Fibroblast of lung (primary cell): ENCODE results near the gene IFITM5. TPM values are rescaled to one million over a fixed set of nuclear protein-coding genes. Genes with fewer than 3 reads are reported as not detected.

Experiments used
- DNase-seq, 2 donors: peaks; one replicate each; pipeline versions ENCODE4 v3.0.0 to v3.0.0-alpha.2; 2010; ENCODE audit warnings: low read depth in 2 of 2
- H2AFZ ChIP-seq: 2 replicates; pipeline ENCODE4 v1.5.1; 2012; ENCODE audit warnings: low read length, control low read depth, inconsistent platforms
- H3K27ac ChIP-seq: 2 replicates; pipeline ENCODE4 v1.5.1; 2011; ENCODE audit warnings: low read length, control low read depth; ENCODE audit not compliant: insufficient read depth
- H3K27me3 ChIP-seq: 2 replicates; pipeline ENCODE4 v1.5.1; 2011; ENCODE audit warnings: mild to moderate bottlenecking, low read length; ENCODE audit not compliant: control insufficient read depth, insufficient read depth
- H3K36me3 ChIP-seq: 2 replicates; pipeline ENCODE4 v1.5.1; 2011; ENCODE audit warnings: low read length; ENCODE audit not compliant: control insufficient read depth, insufficient read depth
- H3K4me1 ChIP-seq: 2 replicates; pipeline ENCODE4 v1.5.1; 2011; ENCODE audit warnings: low read length; ENCODE audit not compliant: control insufficient read depth, insufficient read depth; ENCODE audit errors: extremely low read depth
- H3K4me2 ChIP-seq: 2 replicates; pipeline ENCODE4 v1.5.1; 2011; ENCODE audit warnings: low read length, control low read depth; ENCODE audit not compliant: insufficient read depth; ENCODE audit errors: extremely low read depth
- H3K4me3 ChIP-seq, 4 experiments: fragments of 200-600 bp in 1 of 4; sonication (generic) in 1 of 4; replicated peaks in 1 of 4; 2 replicates each; pipeline ENCODE4 v1.5.1; 2011 to 2016; ENCODE audit warnings: low read length in 4 of 4, low read depth in 3 of 4, mild to moderate bottlenecking in 3 of 4, control low read depth in 2 of 4, inconsistent platforms in 1 of 4, mixed read lengths in 1 of 4; ENCODE audit not compliant: insufficient read depth in 1 of 4; ENCODE audit errors: control extremely low read depth in 1 of 4
- H3K79me2 ChIP-seq: 2 replicates; pipeline ENCODE4 v1.5.1; 2012; ENCODE audit warnings: mild to moderate bottlenecking, low read length, inconsistent platforms; ENCODE audit not compliant: control insufficient read depth, insufficient read depth
- H3K9ac ChIP-seq: 2 replicates; pipeline ENCODE4 v1.5.1; 2011; ENCODE audit warnings: mild to moderate bottlenecking, low read length, control low read depth; ENCODE audit not compliant: insufficient read depth
- H3K9me3 ChIP-seq: 2 replicates; pipeline ENCODE4 v1.5.1; 2012; ENCODE audit warnings: low read depth, low read length; ENCODE audit not compliant: control insufficient read depth, insufficient read depth
- H4K20me1 ChIP-seq: 2 replicates; pipeline ENCODE4 v1.5.1; 2011; ENCODE audit warnings: low read length; ENCODE audit not compliant: control insufficient read depth, insufficient read depth; ENCODE audit errors: extremely low read depth
- EZH2 ChIP-seq: IDR thresholded peaks from 2 replicates; pipeline ENCODE4 v1.5.1; 2012; ENCODE audit warnings: low read length, control low read depth, mild to moderate bottlenecking; ENCODE audit errors: missing control alignments
- polyA plus RNA-seq, 2 donors: library from polyadenylated mRNA; depleted of rRNA in 1 of 2; stranded (reverse) in 1 of 2; unstranded in 1 of 2; fragments of >200 nt; gene quantifications; 2 replicates each; pipeline ENCODE4 v1.2.1, GENCODE V29; 2011 to 2012; ENCODE audit warnings: missing spikeins in 1 of 2
- total RNA-seq: library from RNA; depleted of rRNA; stranded (reverse); fragments of >200 nt; gene quantifications from 2 replicates; pipeline ENCODE4 v1.2.1, GENCODE V29; 2014
- TF ChIP-seq, protein P1 (sequence below), 2 donors: IDR thresholded peaks in 1 of 2; conservative IDR thresholded peaks in 1 of 2; 1 replicate in 1 of 2; 2 replicates in 1 of 2; pipeline ENCODE4 v1.5.1; 2011 to 2012; ENCODE audit warnings: low read length in 2 of 2, control low read depth in 1 of 2, inconsistent platforms in 1 of 2, low read depth in 1 of 2, mild to moderate bottlenecking in 1 of 2

IFITM5 gene
- total and polyA plus RNA-seq, 2 donors (not counting 1 experiment from before 2014, with no cell fraction given): 0.50 TPM; not detected in 1

DNA sequence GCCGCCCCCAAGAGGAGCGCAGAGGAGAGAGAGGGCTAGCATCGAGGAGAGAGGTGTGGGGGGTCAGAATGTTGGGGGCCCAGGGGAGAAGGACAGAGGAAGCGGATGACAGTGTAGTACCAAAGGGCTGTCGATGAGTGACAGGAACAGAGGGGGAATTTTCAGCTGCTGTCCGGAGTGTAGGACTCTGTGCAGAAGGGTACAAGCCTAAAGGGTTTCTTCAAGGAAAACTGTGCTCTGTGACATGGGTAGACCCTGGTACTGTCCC, 26.5 kb downstream of the IFITM5 start:
- no peak overlapping the region for H3K4me2 ChIP-seq
- H3K9ac ChIP-seq: no peak overlapping the region
- no peak overlapping the region for H3K4me3 ChIP-seq
- H3K4me1 ChIP-seq: no peaks in the 10 kb centered on the region
- no peaks in the 10 kb centered on the region for H3K79me2 ChIP-seq
- no peak for DNase-seq
- no peak overlapping the region for H2AFZ ChIP-seq
- H3K36me3 ChIP-seq: no peaks in the 10 kb centered on the region
- H3K9me3 ChIP-seq: no peaks in the 10 kb centered on the region
- no peak for TF ChIP-seq EZH2
- H4K20me1 ChIP-seq: no peaks in the 10 kb centered on the region
- no peak overlapping the region for H3K27ac ChIP-seq
- H3K27me3 ChIP-seq: peaks cover 23% of the 10 kb centered on the region

DNA sequence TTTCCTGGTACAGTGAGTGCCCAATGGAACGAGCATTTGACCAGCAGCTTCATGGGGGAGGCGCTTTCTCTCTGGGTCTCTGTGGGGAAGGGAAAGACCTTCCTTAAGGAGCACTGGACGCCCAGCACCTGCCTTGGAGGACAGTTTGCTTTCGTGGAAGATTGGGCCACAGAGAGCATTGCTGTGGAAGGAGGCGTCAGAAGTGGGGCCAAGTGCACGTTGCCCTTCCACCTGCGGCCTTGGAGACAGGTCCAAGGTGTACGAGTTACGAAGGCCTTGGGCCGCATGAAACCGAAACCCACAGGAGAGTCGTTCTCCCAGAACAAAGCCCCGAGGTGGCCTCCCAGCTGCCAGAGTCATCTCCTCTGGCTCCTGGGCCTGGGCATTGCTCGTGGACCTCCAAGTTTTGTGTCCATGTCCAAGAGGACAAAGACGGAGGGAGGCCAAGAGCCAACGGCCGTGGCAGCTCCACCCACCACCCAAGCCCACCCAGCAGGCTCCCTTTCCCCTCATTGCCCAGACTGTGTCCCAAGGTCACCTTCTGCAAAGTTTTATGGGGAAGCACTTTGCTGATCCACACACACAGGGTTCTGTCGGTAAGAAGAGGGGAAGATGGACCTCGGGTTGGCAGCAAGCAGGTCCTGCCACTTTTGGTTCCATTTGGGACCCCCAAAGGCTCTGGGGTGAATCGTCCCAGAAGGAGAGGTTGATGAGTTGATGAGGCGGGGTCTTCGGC, 27.0 kb downstream of the IFITM5 start:
- TF ChIP-seq, protein P1, sequence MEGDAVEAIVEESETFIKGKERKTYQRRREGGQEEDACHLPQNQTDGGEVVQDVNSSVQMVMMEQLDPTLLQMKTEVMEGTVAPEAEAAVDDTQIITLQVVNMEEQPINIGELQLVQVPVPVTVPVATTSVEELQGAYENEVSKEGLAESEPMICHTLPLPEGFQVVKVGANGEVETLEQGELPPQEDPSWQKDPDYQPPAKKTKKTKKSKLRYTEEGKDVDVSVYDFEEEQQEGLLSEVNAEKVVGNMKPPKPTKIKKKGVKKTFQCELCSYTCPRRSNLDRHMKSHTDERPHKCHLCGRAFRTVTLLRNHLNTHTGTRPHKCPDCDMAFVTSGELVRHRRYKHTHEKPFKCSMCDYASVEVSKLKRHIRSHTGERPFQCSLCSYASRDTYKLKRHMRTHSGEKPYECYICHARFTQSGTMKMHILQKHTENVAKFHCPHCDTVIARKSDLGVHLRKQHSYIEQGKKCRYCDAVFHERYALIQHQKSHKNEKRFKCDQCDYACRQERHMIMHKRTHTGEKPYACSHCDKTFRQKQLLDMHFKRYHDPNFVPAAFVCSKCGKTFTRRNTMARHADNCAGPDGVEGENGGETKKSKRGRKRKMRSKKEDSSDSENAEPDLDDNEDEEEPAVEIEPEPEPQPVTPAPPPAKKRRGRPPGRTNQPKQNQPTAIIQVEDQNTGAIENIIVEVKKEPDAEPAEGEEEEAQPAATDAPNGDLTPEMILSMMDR (conservative IDR thresholded peaks at IDR 0.05 in 1 of 2, IDR thresholded peaks at IDR 0.05 in 1 of 2; ENCODE audit: low read depth in 1 of 2, low read length in 2 of 2): no peak
- no peak for TF ChIP-seq EZH2
- no peak for DNase-seq
- no peak overlapping the region for H2AFZ ChIP-seq
- no peaks in the 10 kb centered on the region for H3K36me3 ChIP-seq
- no peak overlapping the region for H3K27ac ChIP-seq
- no peak overlapping the region for H3K4me3 ChIP-seq
- no peaks in the 10 kb centered on the region for H4K20me1 ChIP-seq
- H3K4me2 ChIP-seq: no peak overlapping the region
- no peaks in the 10 kb centered on the region for H3K9me3 ChIP-seq
- H3K79me2 ChIP-seq: no peaks in the 10 kb centered on the region
- peaks cover 4% of the 10 kb centered on the region for H3K4me1 ChIP-seq
- H3K9ac ChIP-seq: no peak overlapping the region
- peaks cover 18% of the 10 kb centered on the region for H3K27me3 ChIP-seq

DNA sequence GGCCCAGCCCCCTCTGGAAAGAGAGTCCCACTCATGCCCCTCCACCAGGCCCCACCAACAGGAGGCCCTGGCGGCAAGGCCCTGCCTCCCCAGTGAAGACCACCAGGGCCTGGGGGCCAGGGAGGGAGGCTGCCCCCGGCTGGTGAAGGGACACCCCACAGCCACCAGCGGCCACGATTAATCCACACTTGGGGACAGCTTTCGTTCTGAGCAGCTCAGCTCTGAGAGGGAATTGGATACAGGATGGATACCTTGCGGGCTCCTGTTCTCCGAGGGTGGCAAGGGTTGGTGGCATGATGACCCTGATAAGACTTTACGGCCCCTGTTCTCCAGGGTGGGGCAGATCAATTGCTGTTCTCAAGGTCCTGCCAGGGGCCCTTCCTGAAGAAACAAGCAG, 28.0 kb downstream of the IFITM5 start:
- Histone ChIP-seq H3K4me3 (no peak overlapping the region), H2AFZ (no peak overlapping the region), H3K36me3 (no peaks in the 10 kb centered on the region), H3K4me1 (peaks cover 4% of the 10 kb centered on the region), H3K9me3 (no peaks in the 10 kb centered on the region), H3K27me3 (peaks cover 13% of the 10 kb centered on the region), H3K4me2 (no peak overlapping the region), H4K20me1 (no peaks in the 10 kb centered on the region), H3K9ac (no peak overlapping the region), H3K79me2 (no peaks in the 10 kb centered on the region), H3K27ac (no peak overlapping the region)
- no peak for DNase-seq
- TF ChIP-seq EZH2: no peak
- TF ChIP-seq, protein P1 (conservative IDR thresholded peaks at IDR 0.05 in 1 of 2, IDR thresholded peaks at IDR 0.05 in 1 of 2; ENCODE audit: low read depth in 1 of 2, low read length in 2 of 2): no peak
